Left ventricle myocardium inferior (tissue), 1 donor: ENCODE measurements around the gene BCAT1. TPM values are rescaled to one million over a fixed set of nuclear protein-coding genes. Genes with fewer than 3 reads are reported as not detected.
A peak's percentile ranks its signal among the peaks of the same experiment; 100 is the strongest.

Experiments
- DNase-seq: peaks from one replicate; pipeline ENCODE4 v3.0.0-alpha.2; 2020
- H3K27ac ChIP-seq: fragments of 200-600 bp; replicated peaks from 2 replicates; pipeline ENCODE4 v1.8.0; 2021
- H3K27me3 ChIP-seq: fragments of 200-600 bp; 2 replicates; pipeline ENCODE4 v1.8.0; 2021; ENCODE audit warnings: low read depth
- H3K36me3 ChIP-seq: fragments of 200-600 bp; 2 replicates; pipeline ENCODE4 v1.8.0; 2021
- H3K4me1 ChIP-seq: fragments of 200-600 bp; 2 replicates; pipeline ENCODE4 v1.8.0; 2021
- H3K4me3 ChIP-seq: fragments of 200-600 bp; 2 replicates; pipeline ENCODE4 v1.8.0; 2021; ENCODE audit warnings: mild to moderate bottlenecking, moderate library complexity
- H3K9me3 ChIP-seq: fragments of 200-600 bp; replicated peaks from 2 replicates; pipeline ENCODE4 v1.8.0; 2021
- intact Hi-C: fragments of 100-400 bp; cut with micrococcal nuclease; formaldehyde crosslinking; loops from one replicate; pipeline ENCODE4 v1.11.0; 2022
- total RNA-seq: library from RNA; stranded (reverse); fragmentation: NEBNext Ultra II Directional; extraction: Animal tissue kit (Norgen Biotek cat#: 25700); gene quantifications from one replicate; pipeline ENCODE4 v1.2.1, GENCODE V29; 2021
- TF ChIP-seq, protein P1 (sequence below): fragments of 200-600 bp; IDR thresholded peaks from 2 replicates; pipeline ENCODE4 v1.8.0; 2021; ENCODE audit warnings: antibody characterized with exemption, mild to moderate bottlenecking, borderline replicate concordance
- donor health status: DM: no; HTN: yes; CAD: no; lungs with severe emphysema.

Gene BCAT1
- total RNA-seq, 1 donor from 2014 or later = 4.3 TPM

DNA sequence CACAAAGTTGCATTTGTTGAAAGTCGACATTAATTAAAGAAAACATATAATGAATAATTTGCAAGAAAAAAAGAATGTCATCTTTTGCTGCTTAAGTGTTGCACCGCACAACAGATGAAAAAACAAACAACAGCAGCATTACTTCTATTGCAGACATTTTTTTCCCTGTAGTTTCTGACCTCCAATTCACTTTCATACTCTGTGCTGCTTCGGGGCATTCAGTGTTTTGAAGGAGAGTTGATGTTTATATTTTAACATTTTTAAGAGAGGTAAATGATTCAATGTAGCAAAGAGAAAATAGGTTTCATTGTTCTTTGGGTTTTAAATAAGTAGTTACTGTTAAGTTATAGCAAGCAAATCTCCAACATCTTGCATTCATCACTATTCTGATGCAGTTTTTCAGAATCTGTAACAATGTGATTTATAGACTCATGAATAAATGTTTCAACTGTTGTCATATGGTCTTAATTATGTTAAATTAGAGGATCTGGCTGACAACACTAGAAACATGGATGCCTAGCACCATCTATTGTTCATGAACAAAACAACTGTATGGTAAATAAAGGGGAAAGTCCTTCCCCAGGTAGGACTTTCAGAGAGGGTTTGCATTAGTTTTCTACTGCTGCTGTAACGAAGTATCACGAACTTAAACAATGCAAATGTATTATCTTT is 168.1 kb downstream of the BCAT1 start:
- no peak overlapping the region for H3K4me3 ChIP-seq
- TF ChIP-seq, protein P1, sequence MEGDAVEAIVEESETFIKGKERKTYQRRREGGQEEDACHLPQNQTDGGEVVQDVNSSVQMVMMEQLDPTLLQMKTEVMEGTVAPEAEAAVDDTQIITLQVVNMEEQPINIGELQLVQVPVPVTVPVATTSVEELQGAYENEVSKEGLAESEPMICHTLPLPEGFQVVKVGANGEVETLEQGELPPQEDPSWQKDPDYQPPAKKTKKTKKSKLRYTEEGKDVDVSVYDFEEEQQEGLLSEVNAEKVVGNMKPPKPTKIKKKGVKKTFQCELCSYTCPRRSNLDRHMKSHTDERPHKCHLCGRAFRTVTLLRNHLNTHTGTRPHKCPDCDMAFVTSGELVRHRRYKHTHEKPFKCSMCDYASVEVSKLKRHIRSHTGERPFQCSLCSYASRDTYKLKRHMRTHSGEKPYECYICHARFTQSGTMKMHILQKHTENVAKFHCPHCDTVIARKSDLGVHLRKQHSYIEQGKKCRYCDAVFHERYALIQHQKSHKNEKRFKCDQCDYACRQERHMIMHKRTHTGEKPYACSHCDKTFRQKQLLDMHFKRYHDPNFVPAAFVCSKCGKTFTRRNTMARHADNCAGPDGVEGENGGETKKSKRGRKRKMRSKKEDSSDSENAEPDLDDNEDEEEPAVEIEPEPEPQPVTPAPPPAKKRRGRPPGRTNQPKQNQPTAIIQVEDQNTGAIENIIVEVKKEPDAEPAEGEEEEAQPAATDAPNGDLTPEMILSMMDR = no peak
- no peak for DNase-seq
- no peaks in the 10 kb centered on the region for H3K9me3 ChIP-seq
- H3K4me1 ChIP-seq = no peaks in the 10 kb centered on the region
- H3K27me3 ChIP-seq = no peaks in the 10 kb centered on the region
- H3K36me3 ChIP-seq = no peaks in the 10 kb centered on the region
- no peak overlapping the region for H3K27ac ChIP-seq
- intact Hi-C loops = no loop called here

DNA sequence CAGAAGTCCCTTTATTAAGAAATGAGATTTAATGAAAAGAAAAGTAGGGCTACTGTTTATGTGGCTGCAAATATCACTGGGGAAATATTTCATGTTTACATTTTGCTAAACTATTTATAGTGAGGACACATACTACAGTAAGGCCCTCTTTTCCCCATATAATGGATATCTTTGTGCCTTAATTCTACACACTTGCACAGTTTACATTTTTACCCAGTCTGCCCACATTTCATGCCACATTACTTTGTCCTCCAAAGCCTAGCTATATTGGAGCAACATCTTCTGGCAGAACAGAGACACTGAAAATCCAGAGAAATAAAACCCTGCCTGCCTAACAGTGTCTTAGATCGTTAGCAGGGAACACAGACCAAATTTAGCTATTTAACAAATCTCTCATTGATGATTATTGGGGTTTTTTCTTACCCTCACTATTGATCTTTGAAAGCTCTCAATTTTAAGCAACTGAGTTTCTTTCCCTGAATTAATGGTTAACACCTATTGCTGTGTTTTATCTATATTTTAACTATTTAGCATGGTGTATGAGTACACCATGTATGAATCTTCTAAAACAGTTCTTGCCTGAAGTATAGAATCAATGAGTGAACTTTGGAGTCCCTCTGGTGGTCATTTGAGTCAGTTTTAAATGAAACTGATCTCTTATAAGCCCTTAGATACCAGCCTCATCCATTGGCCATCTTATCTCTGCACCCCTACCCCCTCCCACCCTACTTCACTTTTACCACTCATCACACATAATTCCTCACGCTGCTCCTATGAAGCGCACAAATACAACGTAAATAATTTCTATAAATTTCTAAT is 170.2 kb downstream of the BCAT1 start:
- H3K4me3 ChIP-seq = no peak overlapping the region
- H3K36me3 ChIP-seq = no peaks in the 10 kb centered on the region
- no peaks in the 10 kb centered on the region for H3K27me3 ChIP-seq
- intact Hi-C loops = no loop called here
- H3K27ac ChIP-seq = no peak overlapping the region
- TF ChIP-seq, protein P1 = peak; percentile 32
- DNase-seq = no peak
- H3K4me1 ChIP-seq = no peaks in the 10 kb centered on the region
- no peaks in the 10 kb centered on the region for H3K9me3 ChIP-seq

DNA sequence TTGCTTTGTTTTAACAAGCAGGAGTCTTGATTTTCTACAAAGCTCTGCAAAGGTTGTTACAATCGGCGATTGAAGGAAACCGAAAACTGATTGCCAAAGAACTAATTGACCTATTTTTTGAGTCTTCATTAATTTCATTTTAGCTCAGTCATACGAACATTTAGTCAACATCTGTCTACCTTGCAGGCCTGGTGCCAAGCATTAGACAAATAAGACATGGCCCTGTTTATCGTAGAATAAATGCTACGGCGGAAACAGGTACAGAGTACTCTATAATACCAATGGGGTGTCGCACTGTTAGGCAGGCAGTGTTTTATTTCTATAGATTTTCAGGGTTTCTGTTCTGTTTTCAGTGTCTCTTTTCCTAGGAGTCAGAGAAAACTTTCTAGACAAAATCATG is 171.5 kb downstream of the BCAT1 start:
- Histone ChIP-seq H3K4me1 (no peaks in the 10 kb centered on the region), H3K27me3 (no peaks in the 10 kb centered on the region), H3K36me3 (no peaks in the 10 kb centered on the region), H3K27ac (no peak overlapping the region), H3K9me3 (no peaks in the 10 kb centered on the region), H3K4me3 (no peak overlapping the region)
- TF ChIP-seq, protein P1 = no peak
- intact Hi-C loops = no loop called here
- DNase-seq = no peak

DNA sequence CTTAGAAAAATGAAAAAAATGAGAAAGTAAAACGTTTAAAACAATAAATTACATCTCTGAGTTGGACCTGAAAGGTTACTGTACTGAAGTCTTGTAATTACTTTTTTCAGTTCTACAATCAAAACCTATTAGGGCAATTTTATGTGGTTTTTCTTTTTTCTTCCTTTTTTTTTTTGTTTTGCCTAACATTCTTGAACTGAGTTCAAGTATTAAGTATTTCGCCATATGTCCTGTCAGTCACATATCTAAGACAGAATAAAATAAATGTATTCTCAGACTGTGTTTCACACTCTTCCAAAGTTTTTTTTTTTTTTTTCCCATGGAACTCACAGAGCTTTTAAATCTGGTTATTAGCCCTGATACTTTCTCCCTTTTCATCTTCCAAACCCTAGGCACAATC is 172.0 kb downstream of the BCAT1 start:
- H3K27me3 ChIP-seq = no peaks in the 10 kb centered on the region
- no peak overlapping the region for H3K4me3 ChIP-seq
- H3K4me1 ChIP-seq = no peaks in the 10 kb centered on the region
- no peaks in the 10 kb centered on the region for H3K9me3 ChIP-seq
- intact Hi-C loops = no loop called here
- DNase-seq = no peak
- TF ChIP-seq, protein P1 = no peak
- no peaks in the 10 kb centered on the region for H3K36me3 ChIP-seq
- H3K27ac ChIP-seq = no peak overlapping the region

DNA sequence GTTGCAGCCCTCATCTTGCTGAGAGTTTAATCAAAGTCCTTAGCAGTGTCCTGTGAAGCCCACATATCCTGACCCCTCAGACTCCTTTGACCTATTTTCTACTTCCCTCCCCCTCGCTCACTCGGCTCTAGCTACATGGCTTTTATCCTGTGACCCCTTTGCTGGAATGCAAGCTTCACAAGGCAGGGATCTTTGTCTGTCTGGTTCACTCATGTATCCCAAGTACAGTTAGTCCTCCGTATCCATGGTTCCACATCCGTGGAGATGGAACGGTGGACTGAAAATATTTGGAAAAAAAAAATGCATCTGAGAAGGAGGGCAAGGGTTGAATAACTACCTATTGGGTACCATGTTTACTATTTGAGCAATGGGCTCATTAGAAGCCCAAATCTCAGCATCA is 173.8 kb downstream of the BCAT1 start:
- H3K27me3 ChIP-seq = no peaks in the 10 kb centered on the region
- no peak for DNase-seq
- intact Hi-C loops = no loop called here

More for the DNA sequence above, 173.8 kb downstream of the BCAT1 start:
- Histone ChIP-seq H3K4me1 (no peaks in the 10 kb centered on the region), H3K9me3 (no peaks in the 10 kb centered on the region), H3K27ac (no peak overlapping the region), H3K36me3 (no peaks in the 10 kb centered on the region), H3K4me3 (no peak overlapping the region)
- TF ChIP-seq, protein P1 = no peak
